ENCODE data around the gene CACNB2. TPM values are rescaled to one million over a fixed set of nuclear protein-coding genes. Genes with fewer than 3 reads are reported as not detected.

Gene CACNB2
- total and polyA plus RNA-seq, 2 of the 13 experiments (the other 11 are each of a cell fraction or from before 2014, with no cell fraction given) = not detected

- Histone ChIP-seq H3K4me3 (replicated peaks in 1 of 3; ENCODE audit: insufficient read depth in 1 of 3, low read depth in 2 of 3, low read length in 3 of 3) (no peak overlapping the region), H3K4me1 (ENCODE audit: insufficient read depth, low read length) (no peaks in the 10 kb centered on the region), H3K27ac (ENCODE audit: extremely low read length, insufficient read depth, low read length) (no peak overlapping the region), H3K9ac (ENCODE audit: insufficient read depth, low read depth, low read length) (no peak overlapping the region), H4K20me1 (ENCODE audit: insufficient read depth, low read length) (no peaks in the 10 kb centered on the region), H3K4me2 (ENCODE audit: low read depth, low read length) (no peak overlapping the region), H3K9me3 (ENCODE audit: low read length) (no peaks in the 10 kb centered on the region), H3K36me3 (replicated peaks in 1 of 2; ENCODE audit: control insufficient read depth in 1 of 2, insufficient read depth in 2 of 2, low read length in 2 of 2) (no peaks in the 10 kb centered on the region), H3K27me3 (ENCODE audit: control insufficient read depth in 1 of 2, insufficient read depth in 2 of 2, low read length in 2 of 2) (0 out of 5 replicates have a peak, but pooled peaks cover 0 to 4% of the 10 kb centered on the region in 2 experiments), H3K79me2 (ENCODE audit: insufficient read depth, low read length) (no peaks in the 10 kb centered on the region), H2AFZ (ENCODE audit: low read length) (no peak overlapping the region)
- ChIA-PET POLR2A (no interaction called here), CTCF (ENCODE audit: low intra/inter-chr PET ratio, low total read pairs) (no interaction called here)
- no peak for TF ChIP-seq MAFG (CRISPR knock-in tag; IDR thresholded peaks at IDR 0.05)
- TF ChIP-seq NFATC3 (CRISPR knock-in tag; IDR thresholded peaks at IDR 0.05) = no peak
- no peak for TF ChIP-seq NR3C1 (CRISPR knock-in tag; IDR thresholded peaks at IDR 0.05)
- in situ Hi-C loops (cut with HindIII; ENCODE audit: extremely low pct_ligation_motif_present, low pct_unique_long_range_greater_than_20kb) (no loop called here), intact Hi-C loops (cut with micrococcal nuclease; ENCODE audit: unreplicated experiment) (no loop called here)
- no peak for DNase-seq (ENCODE audit: low spot score)
- ATAC-seq = no peak
- no TSS peak for BruUV-seq (replicated peaks)
- 2% methylated on average over 3 of the region's 3 CpGs for WGBS (ENCODE audit: low lambda C conversion rate)
- no peak for FAIRE-seq
Observed at GRCh38 chr10:18133046-18133445, 7.2 kb upstream of the CACNB2 start.

GRCh38 chr10:18134509-18134908 lies 5.7 kb upstream of the CACNB2 start:
- BruUV-seq (replicated peaks) = no TSS peak
- in situ Hi-C loops (cut with HindIII; ENCODE audit: extremely low pct_ligation_motif_present, low pct_unique_long_range_greater_than_20kb) = no loop called here

More at GRCh38 chr10:18134509-18134908, 5.7 kb upstream of the CACNB2 start:
- Histone ChIP-seq H3K4me3 (replicated peaks in 1 of 3; ENCODE audit: insufficient read depth in 1 of 3, low read depth in 2 of 3, low read length in 3 of 3) (no peak overlapping the region), H3K4me1 (ENCODE audit: insufficient read depth, low read length) (no peaks in the 10 kb centered on the region), H3K27ac (ENCODE audit: extremely low read length, insufficient read depth, low read length) (no peak overlapping the region), H3K27me3 (ENCODE audit: control insufficient read depth in 1 of 2, insufficient read depth in 2 of 2, low read length in 2 of 2) (peaks cover 0 to 4% of the 10 kb centered on the region in 2 experiments; a peak in 1 of 5 replicates), H2AFZ (ENCODE audit: low read length) (no peak overlapping the region), H3K4me2 (ENCODE audit: low read depth, low read length) (no peak overlapping the region), H3K9me3 (ENCODE audit: low read length) (no peaks in the 10 kb centered on the region), H3K36me3 (replicated peaks in 1 of 2; ENCODE audit: control insufficient read depth in 1 of 2, insufficient read depth in 2 of 2, low read length in 2 of 2) (no peaks in the 10 kb centered on the region), H3K79me2 (ENCODE audit: insufficient read depth, low read length) (no peaks in the 10 kb centered on the region), H3K9ac (ENCODE audit: insufficient read depth, low read depth, low read length) (no peak overlapping the region), H4K20me1 (ENCODE audit: insufficient read depth, low read length) (no peaks in the 10 kb centered on the region)
- ATAC-seq = no peak
- ChIA-PET POLR2A (no interaction called here), CTCF (ENCODE audit: low intra/inter-chr PET ratio, low total read pairs) (no interaction called here)
- DNase-seq (ENCODE audit: low spot score) = no peak
- TF ChIP-seq ZNF484 (CRISPR knock-in tag; IDR thresholded peaks at IDR 0.05; ENCODE audit: borderline replicate concordance, low read depth) (no peak), MAFF (IDR thresholded peaks at IDR 0.05; ENCODE audit: low read depth, low read length) (peak; percentile 54), ZNF274 (CRISPR knock-in tag; IDR thresholded peaks at IDR 0.05) (no peak), SNRNP70 (IDR thresholded peaks at IDR 0.05; ENCODE audit: low read depth, low read length) (no peak), ZNF737 (CRISPR knock-in tag; IDR thresholded peaks at IDR 0.05; ENCODE audit: borderline replicate concordance) (no peak), NFE2L1 (CRISPR knock-in tag; IDR thresholded peaks at IDR 0.05; ENCODE audit: borderline replicate concordance) (no peak), MAFK (conservative IDR thresholded peaks at IDR 0.05 in 1 of 2, IDR thresholded peaks at IDR 0.05 in 1 of 2; ENCODE audit: low read length in 2 of 2) (peak; percentile 53 to 73; a peak in 3 of 4 replicates), YY1 (IDR thresholded peaks at IDR 0.05; ENCODE audit: insufficient read depth, insufficient replicate concordance, low read depth, low read length) (no peak)
- FAIRE-seq = no peak
- intact Hi-C loops (cut with micrococcal nuclease; ENCODE audit: unreplicated experiment) = no loop called here
- 59% methylated on average over 8 of the region's 8 CpGs for WGBS (ENCODE audit: low lambda C conversion rate)
